Measurements from ENCODE around the gene FYB2.

FYB2 gene

DNA sequence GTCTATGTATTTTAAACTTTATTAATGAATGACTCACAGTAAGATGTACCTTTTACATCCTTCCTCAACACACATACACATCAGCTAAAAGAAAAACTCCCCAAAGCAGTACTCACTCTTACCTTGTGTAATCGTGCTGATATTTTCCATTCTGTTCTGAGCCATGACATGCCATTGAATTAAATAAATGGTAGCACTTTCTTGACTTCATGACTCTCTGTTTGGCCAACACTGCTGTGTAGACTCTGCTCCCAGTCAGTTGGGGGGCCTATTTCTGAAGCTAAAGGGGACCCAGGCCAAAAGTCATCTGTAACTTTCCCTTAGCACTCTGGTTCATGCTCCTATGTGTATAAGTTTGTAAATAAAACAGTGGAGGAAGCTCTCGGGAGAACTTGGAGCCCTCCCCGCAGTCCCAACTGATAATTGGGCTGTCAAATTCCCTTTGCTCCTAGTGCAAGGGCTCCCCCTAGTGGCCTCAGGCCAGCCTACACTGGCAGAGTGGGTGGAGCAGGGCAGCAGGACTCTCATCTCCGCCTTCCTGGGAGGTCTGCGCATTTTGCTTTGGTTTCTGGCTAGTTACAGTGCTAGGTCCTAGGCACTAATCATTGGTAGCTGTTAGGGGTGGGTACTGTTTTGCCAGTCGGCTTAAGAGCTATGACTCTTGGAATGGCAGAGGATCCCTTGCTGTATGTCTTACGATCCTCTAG is 1.7 kb upstream of the FYB2 start:
- no peaks in the 10 kb centered on the region for H3K9me3 Mint-ChIP-seq
- H3K27ac Mint-ChIP-seq, result no peak overlapping the region
- no peaks in the 10 kb centered on the region for H3K4me1 Mint-ChIP-seq (ENCODE audit: low read depth)
- H3K4me3 Mint-ChIP-seq, result no peak overlapping the region
- peaks cover 12% of the 10 kb centered on the region for H3K27me3 Mint-ChIP-seq
- H3K36me3 Mint-ChIP-seq (ENCODE audit: low read depth), result no peaks in the 10 kb centered on the region

DNA sequence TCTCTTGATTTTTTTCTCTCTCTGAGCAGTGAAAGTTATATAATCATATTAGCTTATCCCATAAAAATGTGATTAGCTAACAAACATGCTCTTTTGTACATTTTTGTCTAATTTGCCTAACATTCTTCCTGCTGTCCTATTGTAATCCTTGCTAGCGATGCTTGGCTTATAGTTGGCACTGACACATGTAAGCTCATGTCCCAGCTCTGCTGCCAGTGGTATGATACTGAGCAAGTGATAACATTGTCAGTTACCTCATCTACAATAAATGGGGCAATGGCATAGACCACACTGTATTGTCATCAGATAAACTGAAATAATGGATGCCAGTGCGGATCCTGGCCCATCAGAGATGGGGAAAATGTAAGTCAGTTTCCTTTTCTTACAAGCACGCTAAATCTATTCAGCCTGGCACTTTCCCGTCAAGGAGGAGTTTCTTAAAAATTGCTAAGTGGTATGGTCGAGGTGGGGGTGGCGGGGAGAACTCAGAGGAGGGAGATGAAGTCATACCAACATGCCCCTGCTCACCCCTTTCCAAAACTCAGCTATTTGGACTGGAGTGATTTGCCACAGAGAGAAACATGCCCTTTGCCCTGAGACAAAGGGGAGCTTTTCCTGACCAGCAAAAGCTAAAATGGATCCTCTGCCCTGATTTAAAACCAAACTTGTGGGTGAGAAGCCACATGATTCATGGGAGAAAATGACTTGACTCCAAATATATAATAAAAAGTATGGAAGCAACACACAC is 1.3 kb downstream of the FYB2 start:
- Mint-ChIP-seq H3K4me1 (ENCODE audit: low read depth) (no peaks in the 10 kb centered on the region), H3K27me3 (peaks cover 23% of the 10 kb centered on the region)

DNA sequence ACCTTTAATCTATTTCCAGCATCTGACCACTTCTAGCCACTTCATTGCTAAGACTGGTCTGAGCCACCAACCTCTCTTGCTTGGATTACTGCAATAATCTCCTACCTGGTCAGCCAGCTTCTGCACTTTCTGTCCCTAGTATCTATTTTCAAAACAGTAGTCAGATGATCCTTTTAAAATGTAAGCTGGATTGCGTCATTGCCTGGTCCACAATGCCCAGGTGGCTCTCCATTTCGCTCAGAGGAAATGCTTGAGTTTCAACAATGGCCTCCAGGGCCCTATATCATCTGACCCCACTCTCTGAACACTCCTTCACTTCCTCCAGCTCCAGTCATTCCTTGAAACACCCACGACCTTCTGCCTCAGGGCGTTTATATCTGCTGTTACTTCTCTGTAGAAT is 2.3 kb downstream of the FYB2 start:
- Mint-ChIP-seq H3K9me3 (no peaks in the 10 kb centered on the region), H3K27ac (no peak overlapping the region), H3K27me3 (peaks cover 27% of the 10 kb centered on the region), H3K36me3 (ENCODE audit: low read depth) (no peaks in the 10 kb centered on the region), H3K4me1 (ENCODE audit: low read depth) (no peaks in the 10 kb centered on the region), H3K4me3 (no peak overlapping the region)

More for the DNA sequence above, 1.3 kb downstream of the FYB2 start:
- H3K9me3 Mint-ChIP-seq, result no peaks in the 10 kb centered on the region
- no peak overlapping the region for H3K4me3 Mint-ChIP-seq
- no peak overlapping the region for H3K27ac Mint-ChIP-seq
- no peaks in the 10 kb centered on the region for H3K36me3 Mint-ChIP-seq (ENCODE audit: low read depth)

DNA sequence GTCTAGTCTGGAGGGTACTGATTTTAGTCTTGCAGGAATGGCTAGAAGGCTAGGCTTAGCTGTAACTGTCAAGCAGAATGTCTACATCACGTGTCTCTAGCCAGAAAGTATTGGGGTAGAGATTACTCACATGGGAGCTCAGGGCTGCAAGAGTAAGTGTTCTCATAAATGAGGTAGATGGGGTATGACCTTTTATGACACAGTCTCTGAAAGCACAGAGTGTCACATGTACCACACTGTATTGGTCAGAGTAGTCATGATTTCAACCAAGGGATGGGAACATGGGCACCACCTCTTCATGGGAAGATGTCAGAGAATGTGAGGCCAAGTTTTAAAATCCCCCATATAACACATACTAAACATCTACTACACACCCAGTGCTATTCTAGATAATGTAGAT is 2.9 kb downstream of the FYB2 start:
- H3K36me3 Mint-ChIP-seq (ENCODE audit: low read depth), result no peaks in the 10 kb centered on the region
- no peak overlapping the region for H3K27ac Mint-ChIP-seq
- peaks cover 29% of the 10 kb centered on the region for H3K27me3 Mint-ChIP-seq

GRCh38 chr1:56814205-56814604 is 5.0 kb downstream of the FYB2 start:
- H3K9me3 Mint-ChIP-seq, result no peaks in the 10 kb centered on the region
- no peak overlapping the region for H3K4me3 Mint-ChIP-seq
- H3K27ac Mint-ChIP-seq, result no peak overlapping the region
- H3K4me1 Mint-ChIP-seq (ENCODE audit: low read depth), result no peaks in the 10 kb centered on the region
- H3K27me3 Mint-ChIP-seq, result peaks cover 44% of the 10 kb centered on the region
- no peaks in the 10 kb centered on the region for H3K36me3 Mint-ChIP-seq (ENCODE audit: low read depth)

More for the DNA sequence above, 2.9 kb downstream of the FYB2 start:
- Mint-ChIP-seq H3K4me1 (ENCODE audit: low read depth) (no peaks in the 10 kb centered on the region), H3K4me3 (no peak overlapping the region), H3K9me3 (no peaks in the 10 kb centered on the region)

GRCh38 chr1:56811331-56811730 is 7.9 kb downstream of the FYB2 start:
- H3K27ac Mint-ChIP-seq, result no peak overlapping the region
- H3K9me3 Mint-ChIP-seq, result no peaks in the 10 kb centered on the region
- no peaks in the 10 kb centered on the region for H3K4me1 Mint-ChIP-seq (ENCODE audit: low read depth)
- peaks cover 38% of the 10 kb centered on the region for H3K27me3 Mint-ChIP-seq
- no peaks in the 10 kb centered on the region for H3K36me3 Mint-ChIP-seq (ENCODE audit: low read depth)
- H3K4me3 Mint-ChIP-seq, result no peak overlapping the region

GRCh38 chr1:56808410-56808809 is 10.8 kb downstream of the FYB2 start:
- Mint-ChIP-seq H3K4me3 (no peak overlapping the region), H3K27ac (no peak overlapping the region), H3K4me1 (ENCODE audit: low read depth) (no peaks in the 10 kb centered on the region), H3K27me3 (peaks cover 39% of the 10 kb centered on the region), H3K9me3 (no peaks in the 10 kb centered on the region), H3K36me3 (ENCODE audit: low read depth) (no peaks in the 10 kb centered on the region)

DNA sequence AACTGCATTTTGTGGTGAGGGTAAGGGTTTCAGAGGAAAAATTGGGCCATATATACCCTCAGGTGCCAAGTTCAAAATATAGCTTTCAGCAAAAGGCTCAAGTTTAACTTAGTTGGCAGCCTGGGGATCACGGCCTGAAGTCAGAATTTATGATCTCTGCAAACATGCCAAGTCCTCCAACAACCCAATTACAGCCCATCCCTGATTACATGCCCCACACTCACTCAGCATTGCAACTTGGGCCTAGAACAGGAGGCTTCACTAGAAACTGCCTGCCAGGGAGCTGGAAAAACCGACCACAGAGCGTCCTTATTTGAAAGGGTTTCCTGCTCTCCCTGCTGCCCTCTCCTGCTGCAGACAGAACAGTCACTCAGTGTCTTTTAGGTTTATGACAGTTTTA is 12.4 kb downstream of the FYB2 start:
- no peaks in the 10 kb centered on the region for H3K9me3 Mint-ChIP-seq
- H3K27ac Mint-ChIP-seq, result no peak overlapping the region
- no peaks in the 10 kb centered on the region for H3K4me1 Mint-ChIP-seq (ENCODE audit: low read depth)
- H3K27me3 Mint-ChIP-seq, result peaks cover 31% of the 10 kb centered on the region
- H3K4me3 Mint-ChIP-seq, result no peak overlapping the region
- no peaks in the 10 kb centered on the region for H3K36me3 Mint-ChIP-seq (ENCODE audit: low read depth)

GRCh38 chr1:56803561-56804156 is 15.5 kb downstream of the FYB2 start:
- no peaks in the 10 kb centered on the region for H3K4me1 Mint-ChIP-seq (ENCODE audit: low read depth)

DNA sequence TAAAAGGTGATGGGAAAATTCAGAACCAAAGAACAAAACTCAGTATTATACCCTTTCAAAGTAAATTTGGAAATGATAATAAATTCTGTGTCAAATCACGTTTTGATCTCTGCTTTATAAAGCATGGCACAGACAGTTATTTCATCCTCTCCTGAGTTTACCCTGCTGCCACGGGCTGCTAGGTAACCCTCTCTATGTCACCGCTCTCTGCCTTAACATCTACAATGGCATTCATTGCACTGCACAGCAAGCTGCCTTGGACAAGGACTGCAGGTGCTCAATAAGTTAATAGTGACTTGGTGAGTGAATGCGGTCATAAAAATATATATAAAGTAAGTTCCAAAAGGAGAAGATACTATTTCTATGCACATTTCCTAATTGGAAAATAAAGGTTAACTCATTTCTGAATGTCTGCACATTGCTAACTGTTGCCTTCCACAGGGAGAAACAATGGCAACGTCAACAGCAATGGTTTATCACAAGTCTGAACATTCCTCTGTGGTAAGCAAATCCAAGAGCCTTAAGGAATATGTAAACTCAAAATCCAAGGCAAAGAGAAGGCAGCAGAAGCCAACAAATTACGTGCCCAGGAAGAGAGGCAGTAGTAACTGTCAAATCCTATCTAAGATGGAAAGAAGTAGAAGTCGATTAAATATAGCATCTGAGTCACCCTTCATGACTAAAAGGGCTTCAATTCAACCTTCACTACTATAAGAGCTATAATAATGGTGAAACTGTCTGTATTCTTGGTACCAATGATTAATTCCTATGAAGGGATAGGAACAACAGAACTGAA is 19.4 kb downstream of the FYB2 start:
- no peak overlapping the region for H3K4me3 Mint-ChIP-seq
- H3K4me1 Mint-ChIP-seq (ENCODE audit: low read depth), result no peaks in the 10 kb centered on the region

More at GRCh38 chr1:56803561-56804156, 15.5 kb downstream of the FYB2 start:
- no peaks in the 10 kb centered on the region for H3K36me3 Mint-ChIP-seq (ENCODE audit: low read depth)
- H3K27me3 Mint-ChIP-seq, result peaks cover 9% of the 10 kb centered on the region
- H3K9me3 Mint-ChIP-seq, result no peaks in the 10 kb centered on the region
- H3K4me3 Mint-ChIP-seq, result no peak overlapping the region
- H3K27ac Mint-ChIP-seq, result no peak overlapping the region

DNA sequence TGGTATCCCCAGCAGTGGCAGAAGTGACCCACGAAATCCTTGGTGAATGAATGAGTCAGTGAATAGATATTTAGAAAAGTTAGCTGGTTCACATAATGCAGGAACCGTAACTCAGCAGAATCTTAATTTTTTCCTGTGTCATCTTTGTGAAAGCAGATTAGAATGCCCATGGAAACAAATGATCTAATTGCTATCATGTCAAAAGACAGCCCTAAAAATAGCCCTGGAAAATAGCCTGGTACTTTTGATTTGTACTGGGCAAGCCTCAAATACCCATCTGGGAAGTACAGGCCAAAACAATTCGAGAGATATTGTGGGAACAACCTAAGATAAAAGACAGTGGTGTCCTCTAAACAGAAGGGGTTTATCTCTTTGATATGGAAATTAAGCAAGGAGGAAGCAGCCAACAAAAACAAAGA is 21.1 kb downstream of the FYB2 start:
- Mint-ChIP-seq H3K9me3 (no peaks in the 10 kb centered on the region), H3K36me3 (ENCODE audit: low read depth) (no peaks in the 10 kb centered on the region), H3K4me3 (no peak overlapping the region), H3K27ac (no peak overlapping the region), H3K4me1 (ENCODE audit: low read depth) (no peaks in the 10 kb centered on the region), H3K27me3 (peaks cover 20% of the 10 kb centered on the region)

More for the DNA sequence above, 19.4 kb downstream of the FYB2 start:
- Mint-ChIP-seq H3K36me3 (ENCODE audit: low read depth) (no peaks in the 10 kb centered on the region), H3K27ac (no peak overlapping the region), H3K9me3 (no peaks in the 10 kb centered on the region), H3K27me3 (peaks cover 18% of the 10 kb centered on the region)

DNA sequence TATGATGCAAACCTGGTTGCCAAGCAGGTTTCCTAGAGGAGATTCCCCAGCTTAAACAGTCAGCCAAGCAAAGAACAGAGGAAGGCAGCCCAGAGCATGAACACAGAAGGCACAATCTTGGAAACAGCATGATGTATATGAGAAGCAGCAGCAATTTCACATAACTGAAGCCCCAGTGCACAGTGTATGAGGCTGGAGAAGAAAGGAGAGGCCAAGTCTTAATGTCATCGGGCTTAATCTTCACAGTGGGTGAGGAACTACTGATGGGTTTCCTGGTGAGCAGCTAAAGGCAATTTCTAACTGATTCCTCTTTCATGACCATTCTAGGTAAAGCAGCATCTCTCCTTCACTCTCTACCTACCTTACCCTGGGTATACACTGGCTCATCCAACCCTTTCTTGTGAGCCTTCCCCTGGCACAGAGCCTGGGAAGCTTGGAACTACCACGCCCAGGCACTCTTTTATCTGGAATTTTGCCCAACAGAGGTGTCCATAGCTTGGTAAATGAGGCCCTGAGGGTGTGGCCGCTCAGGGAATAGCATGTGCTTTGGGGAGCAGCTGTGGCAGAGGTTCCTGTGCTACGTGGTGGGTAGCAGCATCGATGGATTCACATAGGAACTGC is 22.0 kb downstream of the FYB2 start:
- Mint-ChIP-seq H3K27ac (no peak overlapping the region), H3K9me3 (no peaks in the 10 kb centered on the region), H3K27me3 (peaks cover 20% of the 10 kb centered on the region), H3K4me3 (no peak overlapping the region), H3K4me1 (ENCODE audit: low read depth) (no peaks in the 10 kb centered on the region), H3K36me3 (ENCODE audit: low read depth) (no peaks in the 10 kb centered on the region)

DNA sequence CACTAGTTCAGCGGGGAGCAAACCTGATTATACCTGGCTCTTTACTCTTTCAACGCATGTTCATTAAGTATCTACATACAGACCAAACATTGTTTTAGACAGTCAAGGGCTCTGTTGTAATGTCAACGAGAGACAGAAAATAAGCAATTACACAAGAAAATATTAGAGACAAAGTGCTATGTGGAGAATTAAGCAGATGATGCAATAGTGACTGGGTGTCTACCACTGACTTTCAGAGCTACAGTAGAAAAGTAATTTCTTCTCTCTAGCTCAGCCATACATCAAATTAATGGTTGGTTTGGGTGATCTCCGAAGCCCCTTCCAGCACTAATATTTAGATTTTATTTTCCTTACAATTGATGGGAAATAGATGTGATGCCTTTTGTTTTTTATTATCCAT is 23.3 kb downstream of the FYB2 start:
- Mint-ChIP-seq H3K27me3 (peaks cover 20% of the 10 kb centered on the region), H3K9me3 (no peaks in the 10 kb centered on the region), H3K27ac (no peak overlapping the region), H3K4me1 (ENCODE audit: low read depth) (no peaks in the 10 kb centered on the region), H3K4me3 (no peak overlapping the region), H3K36me3 (ENCODE audit: low read depth) (no peaks in the 10 kb centered on the region)

GRCh38 chr1:56790036-56790435 is 29.2 kb downstream of the FYB2 start:
- Mint-ChIP-seq H3K4me3 (no peak overlapping the region), H3K27ac (no peak overlapping the region), H3K9me3 (peaks cover 4% of the 10 kb centered on the region), H3K4me1 (ENCODE audit: low read depth) (no peaks in the 10 kb centered on the region), H3K36me3 (ENCODE audit: low read depth) (no peaks in the 10 kb centered on the region), H3K27me3 (peaks cover 27% of the 10 kb centered on the region)

All from stimulated activated naive CD8-positive, alpha-beta T cell treated with anti-CD3 and anti-CD28 coated beads, Interleukin-15, Interleukin-2, amounts not matched to agents 100 ng/mL and 50 ng/mL, for 24 hours (primary cell).